Measurements from ENCODE around the gene DDX3X. TPM values are rescaled to one million over a fixed set of nuclear protein-coding genes. Genes with fewer than 3 reads are reported as not detected.
"Not testable (repeated sequence)": the region's sequence is repeated elsewhere in the genome, so short reads cannot be mapped to it uniquely, and the experiment has no call there.

DDX3X gene
- 184 and 188 TPM in 2 replicates for total RNA-seq

GRCh38 chrX:41333744-41334362, at the start of gene DDX3X:
DDX3X (plus strand) TSS chrX:41334162; CDS start chrX:41334253, 91 bp downstream.
- H3K27me3 ChIP-seq (ENCODE audit: control insufficient read depth, insufficient read depth, low read length): no peaks in the 10 kb centered on the region
- H3K36me3 ChIP-seq (ENCODE audit: control insufficient read depth, insufficient read depth, low read length): no peaks in the 10 kb centered on the region
- peak within 1 kb of the TSS; percentile 93 for H3K4me3 ChIP-seq (ENCODE audit: low read depth, low read length)
- TF ChIP-seq CTCF (IDR thresholded peaks at IDR 0.05; ENCODE audit: insufficient read depth, low read length, poor library complexity, severe bottlenecking): peak; percentile 11
- peak; percentile 57 for DNase-seq (ENCODE audit: low read depth)

GRCh38 chrX:41285928-41286327, 48.0 kb upstream of the DDX3X start:
- not testable (repeated sequence) for H3K36me3 ChIP-seq (ENCODE audit: control insufficient read depth, insufficient read depth, low read length); DNase-seq (ENCODE audit: low read depth); H3K27me3 ChIP-seq (ENCODE audit: control insufficient read depth, insufficient read depth, low read length); H3K4me3 ChIP-seq (ENCODE audit: low read depth, low read length)

- DNase-seq (ENCODE audit: low read depth): no peak
- TF ChIP-seq CTCF (IDR thresholded peaks at IDR 0.05; ENCODE audit: insufficient read depth, low read length, poor library complexity, severe bottlenecking): no peak
- H3K36me3 ChIP-seq (ENCODE audit: control insufficient read depth, insufficient read depth, low read length): no peaks in the 10 kb centered on the region
- H3K4me3 ChIP-seq (ENCODE audit: low read depth, low read length): no peak overlapping the region
- no peaks in the 10 kb centered on the region for H3K27me3 ChIP-seq (ENCODE audit: control insufficient read depth, insufficient read depth, low read length)
Observed at GRCh38 chrX:41288641-41289040, 45.3 kb upstream of the DDX3X start.

GRCh38 chrX:41289095-41289494, 44.9 kb upstream of the DDX3X start:
- no peak overlapping the region for H3K4me3 ChIP-seq (ENCODE audit: low read depth, low read length)
- H3K27me3 ChIP-seq (ENCODE audit: control insufficient read depth, insufficient read depth, low read length): no peaks in the 10 kb centered on the region
- DNase-seq (ENCODE audit: low read depth): no peak
- no peaks in the 10 kb centered on the region for H3K36me3 ChIP-seq (ENCODE audit: control insufficient read depth, insufficient read depth, low read length)
- TF ChIP-seq CTCF (IDR thresholded peaks at IDR 0.05; ENCODE audit: insufficient read depth, low read length, poor library complexity, severe bottlenecking): no peak

- Histone ChIP-seq H3K27me3 (ENCODE audit: control insufficient read depth, insufficient read depth, low read length) (no peaks in the 10 kb centered on the region), H3K36me3 (ENCODE audit: control insufficient read depth, insufficient read depth, low read length) (no peaks in the 10 kb centered on the region), H3K4me3 (ENCODE audit: low read depth, low read length) (no peak overlapping the region)
- no peak for DNase-seq (ENCODE audit: low read depth)
- no peak for TF ChIP-seq CTCF (IDR thresholded peaks at IDR 0.05; ENCODE audit: insufficient read depth, low read length, poor library complexity, severe bottlenecking)
Observed at GRCh38 chrX:41291309-41291708, 42.7 kb upstream of the DDX3X start.

GRCh38 chrX:41293269-41293668, 40.7 kb upstream of the DDX3X start:
- peak; percentile 18 for TF ChIP-seq CTCF (IDR thresholded peaks at IDR 0.05; ENCODE audit: insufficient read depth, low read length, poor library complexity, severe bottlenecking)
- no peak for DNase-seq (ENCODE audit: low read depth)
- no peaks in the 10 kb centered on the region for H3K36me3 ChIP-seq (ENCODE audit: control insufficient read depth, insufficient read depth, low read length)

More at GRCh38 chrX:41293269-41293668, 40.7 kb upstream of the DDX3X start:
- H3K27me3 ChIP-seq (ENCODE audit: control insufficient read depth, insufficient read depth, low read length): no peaks in the 10 kb centered on the region
- no peak overlapping the region for H3K4me3 ChIP-seq (ENCODE audit: low read depth, low read length)
